ENCODE measurements around the gene MSI2. TPM values are rescaled to one million over a fixed set of nuclear protein-coding genes. Genes with fewer than 3 reads are reported as not detected.

MSI2 gene
- total and polyA plus RNA-seq, 9 of the 15 experiments (the other 6 are each of a cell fraction or from before 2014, with no cell fraction given), result 4.6 to 61.8 (median 42.4) TPM

GRCh38 chr17:57366558-57367351 lies 110.4 kb downstream of the MSI2 start (continued):
- no peak for TF ChIP-seq RBM39 (optimal IDR thresholded peaks at IDR 0.05; ENCODE audit: low read depth, low read length)

- ChIA-PET POLR2A (no interaction called here), CTCF (ENCODE audit: low intra/inter-chr PET ratio) (no interaction called here)
- no peaks in the 10 kb centered on the region for H3K36me3 ChIP-seq (ENCODE audit: control insufficient read depth, insufficient read depth, low read length)
- intact Hi-C loops (cut with micrococcal nuclease), result no loop called here
- no peak overlapping the region for H3K4me3 ChIP-seq
- peaks cover 56% of the 10 kb centered on the region for H3K79me2 ChIP-seq (ENCODE audit: control insufficient read depth, insufficient read depth, low read length)
- in situ Hi-C loops (cut with MboI), result no loop called here
- no peak overlapping the region for H3K27ac ChIP-seq (ENCODE audit: extremely low read depth, low read depth, low read length)
- BruUV-seq (replicated peaks), result no TSS peak
- 0 out of 2 replicates have a peak, but pooled peaks cover 4% of the 10 kb centered on the region for H3K9me3 ChIP-seq (replicated peaks; ENCODE audit: control insufficient read depth, insufficient read depth, low read depth, low read length)
- no peaks in the 10 kb centered on the region for H4K20me1 ChIP-seq (replicated peaks; ENCODE audit: control insufficient read depth, insufficient read depth, low read length)
- no peak for ATAC-seq
- no peaks in the 10 kb centered on the region for H3K27me3 ChIP-seq (ENCODE audit: control insufficient read depth in 2 of 2, insufficient read depth in 2 of 2, low read length in 2 of 2)
- no peak overlapping the region for H3K4me2 ChIP-seq (ENCODE audit: insufficient read depth, low read length)
- peaks cover 20 to 56% of the 10 kb centered on the region in 2 experiments for H3K4me1 ChIP-seq (replicated peaks in 1 of 2; ENCODE audit: control insufficient read depth in 2 of 2, insufficient read depth in 2 of 2, low read length in 2 of 2)
- no peak overlapping the region for H3K9ac ChIP-seq (ENCODE audit: insufficient read depth in 1 of 2, low read depth in 2 of 2, low read length in 2 of 2)
- no peak for FAIRE-seq
- WGBS (ENCODE audit: insufficient coverage, low coverage, missing lambda C conversion rate), result 57% methylated on average over 5 of the region's 6 CpGs
- DNase-seq (ENCODE audit: extremely low read depth in 1 of 4, low spot score in 3 of 4), result no peak
- H3K9me1 ChIP-seq (ENCODE audit: control insufficient read depth, insufficient read depth, low read length), result no peaks in the 10 kb centered on the region
- no peak overlapping the region for H2AFZ ChIP-seq (ENCODE audit: low read depth, low read length)
- TF ChIP-seq ZNF561 (CRISPR knock-in tag; conservative IDR thresholded peaks at IDR 0.05), result no peak
- no peak for TF ChIP-seq RAD51 (IDR thresholded peaks at IDR 0.05; ENCODE audit: borderline replicate concordance, low read depth)
- no peak for TF ChIP-seq MCM7 (IDR thresholded peaks at IDR 0.05)
- TF ChIP-seq CTCFL (IDR thresholded peaks at IDR 0.05; ENCODE audit: borderline replicate concordance, insufficient read depth, low read depth, low read length, poor library complexity, severe bottlenecking), result no peak
- TF ChIP-seq FOSL1 (tag; conservative IDR thresholded peaks at IDR 0.05), result no peak
- no peak for TF ChIP-seq VEZF1 (CRISPR knock-in tag; IDR thresholded peaks at IDR 0.05)
- no peak for TF ChIP-seq RREB1 (CRISPR knock-in tag; IDR thresholded peaks at IDR 0.05)
- TF ChIP-seq SMARCC2 (IDR thresholded peaks at IDR 0.05; ENCODE audit: low read depth), result no peak
These were observed 112.5 kb downstream of the MSI2 start for GRCh38 chr17:57368637-57369336.

All from K562 (cell line).